Ishikawa (cell line): ENCODE results near the gene NBPF6.
"Not testable (repeated sequence)": the region's sequence is repeated elsewhere in the genome, so short reads cannot be mapped to it uniquely, and the experiment has no call there.

Experiments used
- CEBPB ChIP-seq: IDR thresholded peaks from 2 replicates; pipeline ENCODE4 v1.6.1; 2012
- CREB1 ChIP-seq: IDR thresholded peaks from 2 replicates; pipeline ENCODE4 v1.6.1; 2012; ENCODE audit warnings: low read depth
- EGR1 ChIP-seq: IDR thresholded peaks from 2 replicates; pipeline ENCODE4 v1.6.1; 2012
- EP300 ChIP-seq: IDR thresholded peaks from 2 replicates; pipeline ENCODE4 v1.6.1; 2012; ENCODE audit warnings: borderline replicate concordance
- FOXM1 ChIP-seq: IDR thresholded peaks from 2 replicates; pipeline ENCODE4 v1.6.1; 2012; ENCODE audit warnings: low read depth, borderline replicate concordance
- NFIC ChIP-seq: IDR thresholded peaks from 2 replicates; pipeline ENCODE4 v1.6.1; 2012
- RAD21 ChIP-seq: IDR thresholded peaks from 2 replicates; pipeline ENCODE4 v1.6.1; 2012; ENCODE audit warnings: low read depth
- TAF1 ChIP-seq: IDR thresholded peaks from 2 replicates; pipeline ENCODE4 v1.6.1; 2012; ENCODE audit warnings: low read depth, mild to moderate bottlenecking
- TCF12 ChIP-seq: IDR thresholded peaks from 2 replicates; pipeline ENCODE4 v1.6.1; 2012; ENCODE audit warnings: low read depth
- TEAD4 ChIP-seq: IDR thresholded peaks from 2 replicates; pipeline ENCODE4 v1.6.1; 2012
- YY1 ChIP-seq: IDR thresholded peaks from 2 replicates; pipeline ENCODE4 v1.6.1; 2012; ENCODE audit warnings: low read depth
- ZBTB7A ChIP-seq: IDR thresholded peaks from 2 replicates; pipeline ENCODE4 v1.6.1; 2012; ENCODE audit warnings: low read depth
- TF ChIP-seq, protein P1 (sequence below): IDR thresholded peaks from 2 replicates; pipeline ENCODE4 v1.6.1; 2012
- TF ChIP-seq, protein P2 (sequence below): IDR thresholded peaks from 2 replicates; pipeline ENCODE4 v1.6.1; 2012; ENCODE audit warnings: low read depth, mild to moderate bottlenecking
- TF ChIP-seq, protein P3 (sequence below): IDR thresholded peaks from 2 replicates; pipeline ENCODE4 v1.6.1; 2012

The NBPF6 gene, protein sequence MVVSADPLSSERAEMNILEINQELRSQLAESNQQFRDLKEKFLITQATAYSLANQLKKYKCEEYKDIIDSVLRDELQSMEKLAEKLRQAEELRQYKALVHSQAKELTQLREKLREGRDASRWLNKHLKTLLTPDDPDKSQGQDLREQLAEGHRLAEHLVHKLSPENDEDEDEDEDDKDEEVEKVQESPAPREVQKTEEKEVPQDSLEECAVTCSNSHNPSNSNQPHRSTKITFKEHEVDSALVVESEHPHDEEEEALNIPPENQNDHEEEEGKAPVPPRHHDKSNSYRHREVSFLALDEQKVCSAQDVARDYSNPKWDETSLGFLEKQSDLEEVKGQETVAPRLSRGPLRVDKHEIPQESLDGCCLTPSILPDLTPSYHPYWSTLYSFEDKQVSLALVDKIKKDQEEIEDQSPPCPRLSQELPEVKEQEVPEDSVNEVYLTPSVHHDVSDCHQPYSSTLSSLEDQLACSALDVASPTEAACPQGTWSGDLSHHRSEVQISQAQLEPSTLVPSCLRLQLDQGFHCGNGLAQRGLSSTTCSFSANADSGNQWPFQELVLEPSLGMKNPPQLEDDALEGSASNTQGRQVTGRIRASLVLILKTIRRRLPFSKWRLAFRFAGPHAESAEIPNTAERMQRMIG

GRCh38 chr1:108450043-108450442 is at the start of gene NBPF6:
Gene NBPF6, plus strand, starts transcription at chr1:108450343. Its CDS starts 259 bp downstream, at chr1:108450602.
- TF ChIP-seq, protein P1, sequence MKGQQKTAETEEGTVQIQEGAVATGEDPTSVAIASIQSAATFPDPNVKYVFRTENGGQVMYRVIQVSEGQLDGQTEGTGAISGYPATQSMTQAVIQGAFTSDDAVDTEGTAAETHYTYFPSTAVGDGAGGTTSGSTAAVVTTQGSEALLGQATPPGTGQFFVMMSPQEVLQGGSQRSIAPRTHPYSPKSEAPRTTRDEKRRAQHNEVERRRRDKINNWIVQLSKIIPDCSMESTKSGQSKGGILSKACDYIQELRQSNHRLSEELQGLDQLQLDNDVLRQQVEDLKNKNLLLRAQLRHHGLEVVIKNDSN, result not testable (repeated sequence)
- not testable (repeated sequence) for TF ChIP-seq CEBPB, YY1

- TF ChIP-seq TAF1 (no peak), RAD21 (no peak), CREB1 (no peak), TEAD4 (no peak), EGR1 (no peak), CEBPB (no peak)
These were observed 28.4 kb downstream of the NBPF6 start for GRCh38 chr1:108478429-108479015.

- TF ChIP-seq TEAD4 (no peak), CEBPB (no peak), EP300 (no peak), RAD21 (no peak), TCF12 (no peak), NFIC (no peak), EGR1 (no peak), CREB1 (no peak), FOXM1 (no peak), YY1 (no peak), ZBTB7A (no peak), TAF1 (no peak)
- TF ChIP-seq, protein P1, result no peak
- TF ChIP-seq, protein P2, sequence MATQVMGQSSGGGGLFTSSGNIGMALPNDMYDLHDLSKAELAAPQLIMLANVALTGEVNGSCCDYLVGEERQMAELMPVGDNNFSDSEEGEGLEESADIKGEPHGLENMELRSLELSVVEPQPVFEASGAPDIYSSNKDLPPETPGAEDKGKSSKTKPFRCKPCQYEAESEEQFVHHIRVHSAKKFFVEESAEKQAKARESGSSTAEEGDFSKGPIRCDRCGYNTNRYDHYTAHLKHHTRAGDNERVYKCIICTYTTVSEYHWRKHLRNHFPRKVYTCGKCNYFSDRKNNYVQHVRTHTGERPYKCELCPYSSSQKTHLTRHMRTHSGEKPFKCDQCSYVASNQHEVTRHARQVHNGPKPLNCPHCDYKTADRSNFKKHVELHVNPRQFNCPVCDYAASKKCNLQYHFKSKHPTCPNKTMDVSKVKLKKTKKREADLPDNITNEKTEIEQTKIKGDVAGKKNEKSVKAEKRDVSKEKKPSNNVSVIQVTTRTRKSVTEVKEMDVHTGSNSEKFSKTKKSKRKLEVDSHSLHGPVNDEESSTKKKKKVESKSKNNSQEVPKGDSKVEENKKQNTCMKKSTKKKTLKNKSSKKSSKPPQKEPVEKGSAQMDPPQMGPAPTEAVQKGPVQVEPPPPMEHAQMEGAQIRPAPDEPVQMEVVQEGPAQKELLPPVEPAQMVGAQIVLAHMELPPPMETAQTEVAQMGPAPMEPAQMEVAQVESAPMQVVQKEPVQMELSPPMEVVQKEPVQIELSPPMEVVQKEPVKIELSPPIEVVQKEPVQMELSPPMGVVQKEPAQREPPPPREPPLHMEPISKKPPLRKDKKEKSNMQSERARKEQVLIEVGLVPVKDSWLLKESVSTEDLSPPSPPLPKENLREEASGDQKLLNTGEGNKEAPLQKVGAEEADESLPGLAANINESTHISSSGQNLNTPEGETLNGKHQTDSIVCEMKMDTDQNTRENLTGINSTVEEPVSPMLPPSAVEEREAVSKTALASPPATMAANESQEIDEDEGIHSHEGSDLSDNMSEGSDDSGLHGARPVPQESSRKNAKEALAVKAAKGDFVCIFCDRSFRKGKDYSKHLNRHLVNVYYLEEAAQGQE, result no peak
- TF ChIP-seq, protein P3, sequence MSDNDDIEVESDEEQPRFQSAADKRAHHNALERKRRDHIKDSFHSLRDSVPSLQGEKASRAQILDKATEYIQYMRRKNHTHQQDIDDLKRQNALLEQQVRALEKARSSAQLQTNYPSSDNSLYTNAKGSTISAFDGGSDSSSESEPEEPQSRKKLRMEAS, result no peak
These were observed 32.6 kb downstream of the NBPF6 start for GRCh38 chr1:108482708-108483107.

DNA sequence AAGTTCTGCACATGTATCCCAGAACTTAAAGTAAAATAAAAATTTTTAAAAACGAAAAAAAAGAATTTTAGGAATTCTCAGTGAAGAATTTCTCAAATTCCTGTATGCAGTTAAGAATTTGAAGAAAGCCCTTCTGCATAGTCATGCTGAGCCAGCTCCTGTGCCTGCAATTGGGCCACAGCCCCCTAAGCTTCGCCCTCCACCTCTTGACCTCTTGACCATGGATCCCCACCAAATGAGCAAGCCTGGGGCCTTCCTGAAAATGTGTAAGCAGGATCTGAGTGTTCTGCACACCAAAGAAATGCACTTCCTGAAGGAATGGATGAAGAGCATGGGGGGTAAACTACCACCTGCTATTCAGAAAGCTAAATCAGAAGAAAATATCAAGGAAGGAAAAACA is 52.0 kb downstream of the NBPF6 start:
- no peak for TF ChIP-seq YY1
- TF ChIP-seq NFIC, result no peak
- TF ChIP-seq, protein P3, result no peak
- TF ChIP-seq EP300, result no peak
- no peak for TF ChIP-seq ZBTB7A
- TF ChIP-seq, protein P2, result no peak
- TF ChIP-seq TAF1, result no peak
- no peak for TF ChIP-seq CREB1
- TF ChIP-seq EGR1, result no peak
- TF ChIP-seq, protein P1, result no peak
- TF ChIP-seq TEAD4, result no peak
- no peak for TF ChIP-seq RAD21
- TF ChIP-seq CEBPB, result no peak
- TF ChIP-seq TCF12, result no peak

- TF ChIP-seq, protein P3, result no peak
- TF ChIP-seq CREB1, result no peak
- TF ChIP-seq, protein P2, result no peak
- no peak for TF ChIP-seq EP300
- TF ChIP-seq RAD21, result no peak
- TF ChIP-seq FOXM1, result no peak
- TF ChIP-seq EGR1, result no peak
- no peak for TF ChIP-seq TAF1
- no peak for TF ChIP-seq ZBTB7A
- TF ChIP-seq TEAD4, result no peak
- TF ChIP-seq, protein P1, result no peak
- TF ChIP-seq TCF12, result no peak
- no peak for TF ChIP-seq YY1
- no peak for TF ChIP-seq CEBPB
- no peak for TF ChIP-seq NFIC
These were observed 52.5 kb downstream of the NBPF6 start for GRCh38 chr1:108502624-108503023.
